ENCODE results near the gene CTNNA3.
"Not testable (repeated sequence)": the region's sequence is repeated elsewhere in the genome, so short reads cannot be mapped to it uniquely, and the experiment has no call there.

The CTNNA3 gene

DNA sequence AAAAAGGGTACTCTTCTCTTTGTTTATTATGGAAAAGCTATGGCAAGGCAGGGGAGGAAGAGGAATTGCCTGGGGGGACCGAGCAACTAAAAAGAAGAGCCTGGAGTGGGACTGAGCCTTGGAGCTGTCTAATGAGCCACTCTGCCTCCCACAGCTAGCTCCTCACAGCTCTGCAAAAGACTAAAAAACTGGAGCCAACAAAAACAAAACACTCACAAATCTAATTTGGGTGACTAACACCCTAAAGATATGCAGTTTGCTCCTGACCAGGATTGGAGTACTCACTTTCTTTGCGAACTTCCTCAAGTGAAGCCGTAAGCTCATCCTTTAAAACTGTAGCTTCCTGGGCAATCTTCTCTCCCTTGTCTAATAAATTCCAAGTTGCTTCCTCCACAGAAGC, 89.4 kb downstream of the CTNNA3 start:
- DNase-seq (ENCODE audit: insufficient read length, low spot score) (no peak), FAIRE-seq (no peak)

- no peak for DNase-seq (ENCODE audit: insufficient read length, low spot score)
Observed at GRCh38 chr10:67603701-67604100, 92.3 kb downstream of the CTNNA3 start.

DNA sequence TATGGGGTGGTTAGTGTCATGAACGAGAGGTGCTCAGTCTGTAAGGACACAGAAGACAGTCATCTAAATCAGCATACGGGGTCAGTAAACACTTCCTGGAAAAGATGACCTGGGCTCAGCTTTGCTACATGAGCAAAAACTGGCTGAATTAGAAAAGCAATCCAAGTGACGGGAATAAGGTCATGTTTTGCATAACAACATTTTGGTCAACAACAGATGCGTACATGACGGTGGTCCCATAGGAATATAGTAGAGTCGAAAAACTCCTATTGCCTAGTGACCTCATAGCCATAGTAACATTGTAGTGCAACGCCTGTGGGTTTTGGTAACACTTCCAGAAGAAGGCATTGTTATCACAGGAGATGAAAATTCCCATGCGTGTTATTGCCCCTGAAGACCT, 92.9 kb downstream of the CTNNA3 start:
- FAIRE-seq (no peak), DNase-seq (ENCODE audit: insufficient read length, low spot score) (no peak)

More at GRCh38 chr10:67603701-67604100, 92.3 kb downstream of the CTNNA3 start:
- FAIRE-seq, result no peak

- FAIRE-seq (no peak), DNase-seq (ENCODE audit: insufficient read length, low spot score) (no peak)
Observed at GRCh38 chr10:67602268-67602950, 93.6 kb downstream of the CTNNA3 start.

- FAIRE-seq (no peak), DNase-seq (ENCODE audit: insufficient read length, low spot score) (no peak)
Observed at GRCh38 chr10:67599597-67599996, 96.4 kb downstream of the CTNNA3 start.

- DNase-seq (ENCODE audit: insufficient read length, low spot score), result no peak
- FAIRE-seq, result no peak
Observed at GRCh38 chr10:67596641-67597040, 99.4 kb downstream of the CTNNA3 start.

GRCh38 chr10:67587771-67588170, 108.2 kb downstream of the CTNNA3 start:
- FAIRE-seq (no peak), DNase-seq (ENCODE audit: insufficient read length, low spot score) (no peak)

GRCh38 chr10:67575532-67575931, 120.5 kb downstream of the CTNNA3 start:
- DNase-seq (ENCODE audit: insufficient read length, low spot score), result no peak
- FAIRE-seq, result no peak

DNA sequence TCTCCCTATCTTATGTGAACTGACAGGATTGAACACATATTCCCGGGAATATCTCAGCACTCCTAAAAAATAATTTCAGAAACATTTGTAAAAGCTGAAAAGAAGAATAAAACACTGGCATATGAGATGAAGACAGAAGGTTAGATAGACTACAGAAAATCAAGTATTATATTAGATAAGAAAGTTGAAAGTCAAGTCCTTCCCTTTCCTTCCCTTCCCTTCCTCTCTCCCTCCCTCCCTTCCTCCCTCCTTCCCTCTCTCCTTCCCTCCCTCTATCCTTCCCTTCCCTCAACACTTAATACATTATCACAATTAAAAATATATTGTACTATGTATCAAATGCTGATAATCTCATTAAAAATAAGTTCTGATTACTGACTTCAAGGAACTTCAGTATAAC, 122.5 kb downstream of the CTNNA3 start:
- FAIRE-seq, result no peak

GRCh38 chr10:67571503-67571902, 124.5 kb downstream of the CTNNA3 start:
- no peak for DNase-seq (ENCODE audit: insufficient read length, low spot score)
- FAIRE-seq, result no peak

More for the DNA sequence above, 122.5 kb downstream of the CTNNA3 start:
- no peak for DNase-seq (ENCODE audit: insufficient read length, low spot score)

DNA sequence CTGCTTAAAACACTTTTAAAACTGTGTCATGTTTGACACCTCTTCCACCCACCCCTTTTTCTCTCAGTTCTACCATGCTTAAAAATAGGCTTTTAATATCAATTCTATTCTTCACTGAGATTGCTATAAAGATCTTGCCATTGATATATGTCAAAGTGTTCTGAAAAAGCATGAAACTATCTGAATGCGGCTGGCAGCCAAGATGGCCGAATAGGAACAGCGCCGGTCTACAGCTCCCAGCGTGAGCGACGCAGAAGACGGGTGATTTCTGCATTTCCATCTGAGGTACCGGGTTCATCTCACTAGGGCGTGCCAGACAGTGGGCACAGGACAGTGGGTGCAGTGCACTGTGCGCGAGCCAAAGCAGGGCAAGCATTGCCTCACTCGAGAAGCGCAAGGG, 137.7 kb downstream of the CTNNA3 start:
- not testable (repeated sequence) for DNase-seq (ENCODE audit: insufficient read length, low spot score); FAIRE-seq

DNA sequence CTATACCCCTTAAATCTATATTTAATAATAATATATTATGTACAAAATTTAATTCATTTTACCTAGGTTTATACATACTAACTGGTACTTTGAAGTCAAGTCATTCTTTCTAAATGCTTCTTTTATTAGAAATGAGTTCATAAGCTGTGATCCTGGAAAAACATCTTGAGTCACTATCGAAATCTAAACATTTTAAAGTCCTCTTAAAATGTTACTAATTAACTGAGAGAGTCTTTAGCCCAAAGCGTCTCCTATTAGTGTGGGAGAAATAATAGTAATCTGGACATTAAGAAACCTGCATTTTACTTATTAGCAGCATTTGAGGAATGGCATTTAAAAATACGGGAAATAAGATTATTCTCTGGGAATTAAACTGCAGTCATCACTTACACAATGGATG, 142.7 kb downstream of the CTNNA3 start:
- DNase-seq (ENCODE audit: insufficient read length, low spot score) (no peak), FAIRE-seq (no peak)

DNA sequence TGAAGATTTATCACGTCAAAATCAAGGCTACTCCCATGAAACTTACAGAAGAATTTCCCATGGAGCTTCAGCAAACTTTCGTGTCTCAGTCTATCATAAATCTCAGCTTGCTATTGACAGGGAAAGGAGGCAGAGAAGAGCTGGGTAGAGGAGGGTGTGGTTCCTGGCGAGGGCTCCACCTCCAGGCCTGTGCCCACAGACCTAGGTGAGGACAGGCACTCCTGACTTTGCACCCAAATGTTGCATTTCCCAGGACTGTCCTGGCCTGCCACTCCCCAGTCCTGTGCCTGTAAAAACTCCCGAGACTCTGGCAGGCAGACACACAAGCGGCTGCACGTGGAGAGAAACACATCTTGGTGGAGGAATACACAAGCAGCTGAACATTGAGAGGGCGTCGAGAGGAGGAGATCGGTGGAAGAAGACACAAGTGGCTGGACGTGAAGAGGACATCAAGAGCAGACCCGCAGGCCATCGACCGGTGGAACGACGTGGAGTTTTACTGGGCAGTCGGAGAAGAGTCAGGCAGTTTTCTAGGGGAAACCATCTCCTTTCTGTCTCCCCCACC, 145.1 kb downstream of the CTNNA3 start:
- DNase-seq (ENCODE audit: insufficient read length, low spot score) (no peak), FAIRE-seq (no peak)

DNA sequence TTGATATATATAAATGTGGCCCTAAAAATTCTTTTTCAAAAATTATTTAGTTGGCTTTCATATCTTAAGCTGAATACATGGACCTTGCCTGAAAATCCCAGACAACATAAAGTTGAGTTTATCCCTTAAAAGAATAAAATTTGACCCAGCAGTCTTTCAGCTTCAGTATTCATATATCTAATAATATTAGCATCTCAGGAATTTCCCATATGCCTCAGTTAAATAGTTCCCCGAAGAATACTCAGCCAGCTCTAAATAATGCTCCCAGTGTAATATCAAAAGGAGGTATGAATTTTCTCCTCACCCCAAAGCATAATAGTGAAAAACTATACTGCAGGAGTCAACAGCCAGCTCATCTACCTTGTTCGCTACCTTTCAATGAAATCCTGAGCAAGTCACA, 145.9 kb downstream of the CTNNA3 start:
- FAIRE-seq, result no peak

GRCh38 chr10:67549390-67549789, 146.6 kb downstream of the CTNNA3 start:
- DNase-seq (ENCODE audit: insufficient read length, low spot score) (no peak), FAIRE-seq (no peak)

More for the DNA sequence above, 145.9 kb downstream of the CTNNA3 start:
- DNase-seq (ENCODE audit: insufficient read length, low spot score), result no peak

DNA sequence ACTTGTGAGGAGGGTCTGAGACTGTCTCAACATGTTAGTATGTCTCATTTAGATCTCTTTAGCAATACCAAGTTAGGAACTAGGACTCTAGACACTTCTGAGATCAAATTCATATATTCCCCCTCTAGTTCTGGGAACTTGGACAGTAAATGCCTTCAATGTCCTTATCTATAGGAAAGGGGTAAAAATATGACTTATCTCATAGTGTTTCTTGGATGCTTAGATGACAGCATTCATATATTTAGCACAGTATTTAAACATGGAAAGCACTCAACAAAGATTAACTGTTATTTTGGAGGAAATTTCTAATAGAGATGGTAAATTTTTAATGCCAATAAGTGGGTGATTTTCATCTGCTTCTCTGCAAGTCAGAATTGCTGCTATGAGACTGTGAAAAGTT, 154.6 kb downstream of the CTNNA3 start:
- FAIRE-seq, result no peak
- no peak for DNase-seq (ENCODE audit: insufficient read length, low spot score)

DNA sequence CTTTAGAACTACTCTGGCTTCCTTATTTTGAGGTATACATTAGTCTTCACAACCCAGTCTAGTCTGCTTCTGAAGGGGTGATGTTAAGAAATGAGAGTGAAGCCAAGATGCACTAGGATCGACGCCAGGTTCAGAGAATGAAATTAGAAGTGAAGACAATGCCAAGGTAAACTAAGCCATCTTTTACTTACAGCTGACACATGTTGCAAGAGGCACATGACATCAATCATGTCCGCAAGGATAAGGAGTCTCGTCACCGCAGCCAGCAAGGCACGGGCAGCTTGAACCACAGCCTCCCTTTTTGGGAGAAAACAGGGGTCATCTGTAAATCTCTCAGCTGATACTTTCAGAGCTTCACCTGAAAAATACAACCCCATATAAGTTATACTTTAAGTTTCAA, 156.7 kb downstream of the CTNNA3 start:
- FAIRE-seq (no peak), DNase-seq (ENCODE audit: insufficient read length, low spot score) (no peak)

DNA sequence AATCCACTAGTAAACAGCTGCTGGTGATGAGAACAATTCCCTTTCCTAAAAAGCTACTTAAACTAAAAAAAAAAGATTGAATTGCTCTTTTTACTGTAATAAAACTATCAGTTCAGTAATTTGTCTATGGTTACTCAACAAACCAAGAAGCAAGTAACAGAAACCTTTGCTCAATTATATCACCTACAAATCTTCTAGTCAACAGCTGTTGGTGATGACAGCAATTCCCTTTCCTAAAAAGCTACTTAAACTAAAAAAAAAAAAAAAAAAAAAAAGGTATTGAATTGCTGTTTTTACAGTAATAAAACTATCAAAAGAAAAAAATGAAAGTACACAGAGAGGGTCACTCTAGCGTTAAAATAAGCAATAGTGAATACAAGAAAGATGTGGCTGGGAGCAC, 158.1 kb downstream of the CTNNA3 start:
- FAIRE-seq, result no peak

GRCh38 chr10:67533376-67533775, 162.6 kb downstream of the CTNNA3 start:
- FAIRE-seq, result no peak
- DNase-seq (ENCODE audit: insufficient read length, low spot score), result no peak

More for the DNA sequence above, 158.1 kb downstream of the CTNNA3 start:
- no peak for DNase-seq (ENCODE audit: insufficient read length, low spot score)

- DNase-seq (ENCODE audit: insufficient read length, low spot score); FAIRE-seq: not testable (repeated sequence)
Observed at GRCh38 chr10:67530990-67531389, 165.0 kb downstream of the CTNNA3 start.

DNA sequence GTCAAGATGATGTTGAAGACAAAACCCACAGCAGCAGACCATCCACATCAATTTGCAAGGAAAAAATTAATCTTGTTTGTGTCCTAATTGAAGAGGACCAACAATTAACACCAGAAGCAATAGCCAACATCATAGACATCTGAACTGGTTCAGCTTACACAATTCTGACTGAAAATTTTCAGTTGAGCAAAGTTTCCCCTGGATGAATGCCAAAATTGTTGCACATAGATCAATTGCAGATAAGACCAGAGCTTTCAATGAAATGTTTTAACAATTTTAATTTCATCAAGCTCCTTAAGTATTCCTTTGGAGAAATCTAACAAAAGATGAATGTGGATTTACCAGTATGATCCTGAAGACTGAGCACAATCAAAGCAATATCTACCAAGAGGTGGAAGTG, 168.6 kb downstream of the CTNNA3 start:
- DNase-seq (ENCODE audit: insufficient read length, low spot score) (no peak), FAIRE-seq (no peak)

DNA sequence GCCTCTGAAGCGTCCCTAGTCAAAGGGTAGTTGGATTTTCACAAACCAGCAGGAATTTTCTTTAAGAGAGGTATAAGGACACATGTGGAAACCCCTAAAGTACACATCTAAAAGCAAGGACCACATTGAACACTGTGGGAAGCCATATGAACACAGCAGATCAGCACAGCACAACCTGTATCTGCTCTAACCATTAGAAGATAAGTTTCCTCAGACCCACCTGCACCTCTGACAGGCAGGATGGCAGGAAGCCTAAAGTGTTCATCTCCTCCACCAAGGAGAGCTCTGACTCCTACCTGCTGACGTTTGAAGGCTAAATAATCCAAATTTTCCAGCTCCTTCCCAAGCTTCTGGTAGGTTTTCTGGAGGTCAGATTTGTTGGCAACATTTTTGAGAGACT, 174.4 kb downstream of the CTNNA3 start:
- no peak for DNase-seq (ENCODE audit: insufficient read length, low spot score)
- no peak for FAIRE-seq

Data from GM19239 (cell line).